Prostate gland (tissue), 2 donors: ENCODE measurements around the gene OR14I1. TPM values are rescaled to one million over a fixed set of nuclear protein-coding genes. Genes with fewer than 3 reads are reported as not detected.

ENCODE experiments used
- DNase-seq: peaks from one replicate; pipeline ENCODE4 v3.0.0-alpha.2; 2019; ENCODE audit warnings: low spot score
- H3K27ac ChIP-seq, 2 donors: fragments of 200-600 bp; sonication (generic); 2 replicates each; pipeline ENCODE4 v1.5.1; 2017 to 2019
- H3K27me3 ChIP-seq: fragments of 200-600 bp; sonication (generic); replicated peaks from 2 replicates; pipeline ENCODE4 v1.5.1; 2019; ENCODE audit not compliant: insufficient read depth
- H3K36me3 ChIP-seq, 2 donors: fragments of 200-600 bp; sonication (generic); 1 replicate in 1 of 2; 2 replicates in 1 of 2; pipeline versions ENCODE4 v1.5.1 to v1.8.1; 2017 to 2019
- H3K4me1 ChIP-seq: fragments of 200-600 bp; sonication (generic); replicated peaks from 2 replicates; pipeline ENCODE4 v1.5.1; 2019
- H3K4me3 ChIP-seq, 2 donors: fragments of 200-600 bp; sonication (generic); 2 replicates each; pipeline ENCODE4 v1.5.1; 2017 to 2019
- H3K9me3 ChIP-seq: fragments of 200-600 bp; sonication (generic); 2 replicates; pipeline ENCODE4 v1.5.1; 2017
- POLR2A ChIP-seq: fragments of 450-650 bp; IDR thresholded peaks from one replicate; pipeline ENCODE4 v1.6.1; 2016; ENCODE audit warnings: antibody characterized with exemption, mild to moderate bottlenecking
- POLR2AphosphoS5 ChIP-seq: sonication (generic); formaldehyde crosslinking; IDR thresholded peaks from one replicate; pipeline ENCODE4 v1.6.1; 2017; ENCODE audit warnings: antibody characterized with exemption
- WGBS: methylation state at CpG from one replicate; pipeline ENCODE4 v1.1.5; 2018; 5-methylcytosine and 5-hydroxymethylcytosine counted together
- intact Hi-C: fragments of 100-400 bp; cut with DNase I; formaldehyde crosslinking; loops from one replicate; pipeline ENCODE4 v1.14.2; 2022
- total RNA-seq, 2 donors: library from RNA; depleted of rRNA; stranded (reverse); fragments of >200 nt; gene quantifications; one replicate each; pipeline ENCODE4 v1.1.0, GENCODE V29; 2016
- TF ChIP-seq, protein P1 (sequence below), 4 experiments: fragments of 200-600 bp in 2 of 4; fragments of 450-650 bp in 2 of 4; sonication (generic) in 2 of 4; IDR thresholded peaks; 1 replicate in 3 of 4; 2 replicates in 1 of 4; pipeline ENCODE4 v1.5.1; 2016 to 2019; ENCODE audit warnings: antibody characterized with exemption in 4 of 4, mild to moderate bottlenecking in 2 of 4, moderate library complexity in 2 of 4

OR14I1 gene
- total RNA-seq, 2 donors from 2014 or later, result not detected

DNA sequence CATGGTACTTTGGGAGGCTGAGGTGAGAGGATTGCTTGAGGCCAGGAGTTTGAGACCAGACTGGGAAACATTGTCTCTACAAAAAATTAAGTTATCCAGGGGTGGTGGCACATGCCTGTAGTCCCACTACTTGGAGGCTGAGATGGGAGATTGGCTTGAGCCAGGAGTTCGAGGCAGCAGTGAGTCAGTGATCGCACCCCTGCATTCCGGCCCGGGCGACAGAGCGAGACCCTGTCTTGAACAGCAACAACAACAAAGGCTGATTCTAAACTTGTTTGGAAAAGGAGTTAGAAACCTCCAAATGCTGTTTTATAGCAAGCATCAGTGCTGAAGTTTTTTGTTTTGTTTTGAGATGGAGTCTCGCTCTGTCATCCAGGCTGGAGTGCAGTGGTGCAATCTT is 38.3 kb upstream of the OR14I1 start:
- Histone ChIP-seq H3K36me3 (no peaks in the 10 kb centered on the region), H3K27ac (no peak overlapping the region), H3K4me1 (no peaks in the 10 kb centered on the region), H3K9me3 (no peaks in the 10 kb centered on the region), H3K27me3 (no peaks in the 10 kb centered on the region), H3K4me3 (no peak overlapping the region)
- 94% methylated on average over 7 of the region's 7 CpGs for WGBS
- no peak for DNase-seq
- intact Hi-C loops, result no loop called here
- TF ChIP-seq POLR2A (no peak), POLR2AphosphoS5 (no peak)
- TF ChIP-seq, protein P1, sequence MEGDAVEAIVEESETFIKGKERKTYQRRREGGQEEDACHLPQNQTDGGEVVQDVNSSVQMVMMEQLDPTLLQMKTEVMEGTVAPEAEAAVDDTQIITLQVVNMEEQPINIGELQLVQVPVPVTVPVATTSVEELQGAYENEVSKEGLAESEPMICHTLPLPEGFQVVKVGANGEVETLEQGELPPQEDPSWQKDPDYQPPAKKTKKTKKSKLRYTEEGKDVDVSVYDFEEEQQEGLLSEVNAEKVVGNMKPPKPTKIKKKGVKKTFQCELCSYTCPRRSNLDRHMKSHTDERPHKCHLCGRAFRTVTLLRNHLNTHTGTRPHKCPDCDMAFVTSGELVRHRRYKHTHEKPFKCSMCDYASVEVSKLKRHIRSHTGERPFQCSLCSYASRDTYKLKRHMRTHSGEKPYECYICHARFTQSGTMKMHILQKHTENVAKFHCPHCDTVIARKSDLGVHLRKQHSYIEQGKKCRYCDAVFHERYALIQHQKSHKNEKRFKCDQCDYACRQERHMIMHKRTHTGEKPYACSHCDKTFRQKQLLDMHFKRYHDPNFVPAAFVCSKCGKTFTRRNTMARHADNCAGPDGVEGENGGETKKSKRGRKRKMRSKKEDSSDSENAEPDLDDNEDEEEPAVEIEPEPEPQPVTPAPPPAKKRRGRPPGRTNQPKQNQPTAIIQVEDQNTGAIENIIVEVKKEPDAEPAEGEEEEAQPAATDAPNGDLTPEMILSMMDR (IDR thresholded peaks at IDR 0.05), result no peak

DNA sequence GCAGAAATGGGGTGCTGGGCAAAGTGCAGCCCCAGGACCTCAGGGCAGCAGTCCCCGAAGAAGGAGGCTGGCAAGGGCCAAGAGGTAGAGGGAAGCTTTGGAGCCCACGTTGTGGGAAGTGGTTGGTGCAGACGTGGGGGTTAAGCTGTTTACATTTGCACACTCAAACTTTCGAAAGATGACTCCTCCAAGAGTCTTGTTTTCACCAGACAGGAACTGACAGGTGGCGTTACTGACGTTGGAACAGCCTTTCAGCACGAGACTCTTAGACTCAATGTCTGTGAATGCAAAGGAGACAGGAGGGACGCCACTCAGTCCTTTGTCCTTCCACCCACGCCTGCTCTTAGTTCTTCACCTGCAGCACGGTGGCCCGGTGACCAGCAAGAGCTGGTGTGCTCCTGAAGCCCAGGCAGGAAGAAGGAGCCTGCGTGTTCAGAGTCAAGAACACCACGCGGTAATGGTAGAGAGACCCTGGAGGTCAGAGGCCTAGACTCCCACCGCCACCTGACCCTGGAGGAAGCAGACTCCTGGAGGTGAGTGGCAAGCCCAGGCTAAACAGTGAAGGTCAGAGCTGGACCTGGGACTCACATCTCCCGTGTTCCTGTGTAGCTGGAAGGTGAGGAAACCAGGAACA is 37.1 kb upstream of the OR14I1 start:
- Histone ChIP-seq H3K4me1 (no peaks in the 10 kb centered on the region), H3K36me3 (no peaks in the 10 kb centered on the region), H3K27ac (no peak overlapping the region), H3K4me3 (no peak overlapping the region), H3K27me3 (no peaks in the 10 kb centered on the region), H3K9me3 (no peaks in the 10 kb centered on the region)
- no peak for DNase-seq
- TF ChIP-seq POLR2A (no peak), POLR2AphosphoS5 (no peak)
- TF ChIP-seq, protein P1 (IDR thresholded peaks at IDR 0.05), result no peak
- intact Hi-C loops, result no loop called here
- 77% methylated on average over 16 of the region's 16 CpGs for WGBS

DNA sequence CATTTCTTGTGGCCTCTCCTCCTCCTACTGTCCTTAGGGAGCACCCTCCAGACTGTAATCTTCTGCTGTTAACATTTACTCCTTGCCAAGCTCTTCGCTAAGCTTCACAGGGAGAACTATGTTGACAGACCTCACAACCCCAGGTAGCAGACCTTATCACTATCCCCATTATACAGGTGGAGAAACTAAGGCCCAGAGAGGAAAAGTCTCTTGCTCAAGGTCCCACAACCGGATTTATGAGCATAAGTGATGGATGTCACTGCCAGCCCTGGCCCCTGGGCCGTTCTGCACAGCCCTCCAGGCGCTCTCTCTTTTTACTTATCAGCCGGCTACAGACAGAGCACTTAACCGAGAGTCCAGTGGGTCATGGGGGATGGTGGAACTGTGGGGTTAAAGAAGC is 34.9 kb upstream of the OR14I1 start:
- no peaks in the 10 kb centered on the region for H3K4me1 ChIP-seq
- no peak overlapping the region for H3K27ac ChIP-seq
- intact Hi-C loops, result no loop called here
- H3K4me3 ChIP-seq, result no peak overlapping the region
- no peaks in the 10 kb centered on the region for H3K9me3 ChIP-seq
- no peaks in the 10 kb centered on the region for H3K27me3 ChIP-seq
- H3K36me3 ChIP-seq, result no peaks in the 10 kb centered on the region
- DNase-seq, result no peak
- TF ChIP-seq POLR2AphosphoS5 (no peak), POLR2A (no peak)
- TF ChIP-seq, protein P1 (IDR thresholded peaks at IDR 0.05), result no peak
- 74% methylated on average over 6 of the region's 6 CpGs for WGBS

DNA sequence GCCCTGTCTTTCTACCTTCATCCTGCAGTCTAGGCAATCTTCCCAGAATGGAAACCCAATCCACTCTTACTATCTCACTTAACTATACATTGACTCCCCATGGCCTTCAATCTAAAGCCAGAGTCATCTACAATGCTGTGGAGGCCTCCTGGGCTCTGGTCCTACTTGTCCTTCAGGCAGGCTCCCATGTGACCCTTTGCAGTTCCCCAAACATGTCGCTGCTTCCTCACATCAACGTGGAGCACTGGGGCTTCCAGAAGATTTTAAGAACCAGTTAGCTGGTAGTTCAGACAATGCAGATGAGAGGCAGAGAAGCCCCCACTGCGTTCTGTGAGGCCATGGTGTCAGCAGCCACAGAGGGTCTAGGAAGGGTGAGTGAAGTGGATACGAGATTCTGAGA is 34.4 kb upstream of the OR14I1 start:
- H3K36me3 ChIP-seq, result no peaks in the 10 kb centered on the region
- no peaks in the 10 kb centered on the region for H3K27me3 ChIP-seq
- no peaks in the 10 kb centered on the region for H3K9me3 ChIP-seq
- H3K4me3 ChIP-seq, result no peak overlapping the region
- no peak overlapping the region for H3K27ac ChIP-seq
- H3K4me1 ChIP-seq, result no peaks in the 10 kb centered on the region
- no peak for DNase-seq
- intact Hi-C loops, result no loop called here
- WGBS, result 80% methylated on average over 4 of the region's 4 CpGs
- TF ChIP-seq, protein P1 (IDR thresholded peaks at IDR 0.05), result no peak
- TF ChIP-seq POLR2AphosphoS5, result no peak
- TF ChIP-seq POLR2A, result no peak

DNA sequence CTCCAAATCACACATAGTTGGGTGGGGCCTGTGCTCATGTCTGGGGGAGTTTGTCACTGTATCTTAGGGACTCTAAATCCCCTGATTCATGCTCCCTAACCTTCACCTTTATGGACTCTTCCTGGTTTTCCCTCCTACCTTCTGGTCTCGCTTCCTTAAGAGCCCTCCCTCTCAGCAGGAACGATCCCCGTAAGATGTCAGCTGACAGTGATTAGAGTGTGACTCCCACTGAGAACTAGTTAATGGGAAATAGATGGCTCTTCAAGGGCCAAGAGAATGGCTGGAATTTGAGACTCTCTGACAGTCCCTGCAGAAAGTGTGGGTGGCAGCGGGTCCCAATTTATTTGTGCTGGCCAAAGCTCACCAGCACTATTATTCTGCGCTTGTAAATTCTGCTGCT is 31.0 kb upstream of the OR14I1 start:
- H3K4me3 ChIP-seq, result no peak overlapping the region
- DNase-seq, result no peak
- TF ChIP-seq POLR2A (no peak), POLR2AphosphoS5 (no peak)
- TF ChIP-seq, protein P1 (IDR thresholded peaks at IDR 0.05), result no peak
- H3K36me3 ChIP-seq, result no peaks in the 10 kb centered on the region
- H3K4me1 ChIP-seq, result no peaks in the 10 kb centered on the region
- WGBS, result 73% methylated on average over 5 of the region's 5 CpGs
- no peaks in the 10 kb centered on the region for H3K27me3 ChIP-seq
- no peak overlapping the region for H3K27ac ChIP-seq
- H3K9me3 ChIP-seq, result no peaks in the 10 kb centered on the region
- intact Hi-C loops, result no loop called here
